Spinal cord (tissue), 10 donors: ENCODE measurements around the gene DPYSL5. TPM values are rescaled to one million over a fixed set of nuclear protein-coding genes. Genes with fewer than 3 reads are reported as not detected.

Source experiments
- DNase-seq, 6 donors: peaks; one replicate each; pipeline versions ENCODE4 v3.0.0 to v3.0.0-alpha.2; 2013 to 2015; ENCODE audit warnings: low spot score in 6 of 6, low read depth in 4 of 6
- H3K27ac ChIP-seq: one replicate; pipeline ENCODE4 v1.5.1; 2013; ENCODE audit warnings: low read depth, low read length, control low read depth
- H3K27me3 ChIP-seq: one replicate; pipeline ENCODE4 v1.6.1; 2013; ENCODE audit warnings: low read length; ENCODE audit not compliant: control insufficient read depth, insufficient read depth
- H3K36me3 ChIP-seq: one replicate; pipeline ENCODE4 v1.6.1; 2013; ENCODE audit warnings: low read length; ENCODE audit not compliant: control insufficient read depth, insufficient read depth
- H3K4me1 ChIP-seq: one replicate; pipeline ENCODE4 v1.6.1; 2013; ENCODE audit warnings: low read length; ENCODE audit not compliant: control insufficient read depth, insufficient read depth
- H3K4me3 ChIP-seq: one replicate; pipeline ENCODE4 v1.5.1; 2013; ENCODE audit warnings: low read depth, low read length, control low read depth
- H3K9me3 ChIP-seq: one replicate; pipeline ENCODE4 v1.6.1; 2013; ENCODE audit warnings: low read length; ENCODE audit not compliant: control insufficient read depth, insufficient read depth
- WGBS: methylation state at CpG from one replicate; pipeline ENCODE4 v1.1.5; 2013; ENCODE audit warnings: missing lambda C conversion rate; ENCODE audit not compliant: insufficient coverage; 5-methylcytosine and 5-hydroxymethylcytosine counted together
- polyA plus RNA-seq, 2 donors: library from polyadenylated mRNA; unstranded; fragments of 120-200 nt; gene quantifications; one replicate each; pipeline ENCODE4 v1.2.1, GENCODE V29; 2013; ENCODE audit not compliant: insufficient read length in 2 of 2
- total RNA-seq, 2 donors: library from RNA; depleted of rRNA in 1 of 2; stranded (reverse); fragments of 120-200 nt in 1 of 2; fragments of >200 nt in 1 of 2; gene quantifications; one replicate each; pipeline versions ENCODE4 v1.2.3 to v1.2.4, GENCODE V29; 2013 to 2014
- donor health status: healthy.

The DPYSL5 gene
- total and polyA plus RNA-seq, 4 donors = 30.6 to 226 (median 141) TPM

DNA sequence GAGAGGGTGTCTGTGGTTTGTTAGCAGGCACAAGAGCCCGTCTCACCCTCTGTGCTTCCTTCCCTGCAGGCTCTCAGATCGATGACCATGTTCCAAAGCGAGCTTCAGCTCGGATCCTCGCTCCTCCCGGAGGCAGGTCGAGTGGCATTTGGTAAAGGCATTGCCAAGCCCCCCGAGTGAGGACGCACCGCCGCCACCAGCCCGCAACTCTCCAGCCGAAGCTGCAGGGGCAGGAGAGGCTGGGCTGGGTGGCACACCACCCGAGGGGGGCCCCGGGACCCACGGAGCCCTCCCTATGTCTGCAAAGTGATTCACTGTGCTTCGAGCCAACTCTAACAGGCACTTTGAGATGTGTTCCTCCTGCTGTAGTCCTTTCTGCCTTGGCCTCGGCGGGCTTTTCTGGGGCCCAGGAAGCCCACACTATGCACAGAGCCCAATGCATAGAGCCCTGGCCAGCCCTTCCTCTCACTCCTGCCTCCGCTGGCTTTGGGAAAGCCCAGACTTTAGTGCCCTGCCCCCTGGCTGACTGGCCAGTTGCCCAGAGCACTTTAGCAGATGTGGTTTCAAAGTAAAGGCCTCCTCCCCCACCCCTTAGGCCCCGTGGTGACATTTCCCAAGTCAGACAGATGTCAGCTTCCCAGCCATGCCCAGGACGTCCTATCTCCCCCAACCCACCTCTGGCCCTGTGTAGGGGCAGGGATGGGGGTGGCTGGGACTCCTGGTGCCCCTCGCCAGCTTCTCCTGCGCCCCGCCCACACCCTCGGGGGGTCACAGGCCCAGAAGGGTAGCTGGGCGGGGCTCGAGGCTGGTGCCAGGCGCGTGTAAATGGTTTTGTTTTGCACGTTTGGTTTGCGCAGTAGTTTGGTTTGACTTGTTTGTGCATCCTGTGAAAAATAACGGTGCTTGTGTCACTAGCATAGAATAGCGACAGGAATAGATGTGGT lies 99.2 kb downstream of the DPYSL5 start:
- Histone ChIP-seq H3K27ac (no peak overlapping the region), H3K9me3 (no peaks in the 10 kb centered on the region), H3K27me3 (no peaks in the 10 kb centered on the region), H3K4me1 (peaks cover 24% of the 10 kb centered on the region), H3K36me3 (peaks cover 77% of the 10 kb centered on the region), H3K4me3 (no peak overlapping the region)
- peak in 2 of 6 donors; percentile 35 to 39 for DNase-seq
- WGBS = 74% methylated on average over 32 of the region's 34 CpGs

DNA sequence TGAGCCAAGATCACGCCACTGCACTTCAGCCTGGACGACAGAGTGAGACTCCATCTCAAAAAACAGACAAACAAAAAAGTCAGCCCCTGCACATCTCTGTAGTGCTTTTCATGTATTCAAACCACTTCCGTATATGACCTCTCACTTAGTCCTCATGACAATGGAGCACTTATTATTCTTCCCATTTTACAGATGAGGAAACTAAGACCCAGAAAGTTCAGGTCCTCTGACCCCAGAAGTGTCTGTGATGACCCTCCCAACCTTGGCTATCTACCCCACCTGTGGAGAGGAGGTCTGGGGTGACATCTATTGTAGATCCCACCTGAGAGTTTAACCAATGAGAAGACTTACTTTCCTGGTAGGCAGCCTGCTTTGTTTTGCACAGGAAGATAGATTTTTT lies 100.9 kb downstream of the DPYSL5 start:
- WGBS = 100% methylated on average over 3 of the region's 3 CpGs
- H3K4me3 ChIP-seq = no peak overlapping the region
- peaks cover 61% of the 10 kb centered on the region for H3K36me3 ChIP-seq

DNA sequence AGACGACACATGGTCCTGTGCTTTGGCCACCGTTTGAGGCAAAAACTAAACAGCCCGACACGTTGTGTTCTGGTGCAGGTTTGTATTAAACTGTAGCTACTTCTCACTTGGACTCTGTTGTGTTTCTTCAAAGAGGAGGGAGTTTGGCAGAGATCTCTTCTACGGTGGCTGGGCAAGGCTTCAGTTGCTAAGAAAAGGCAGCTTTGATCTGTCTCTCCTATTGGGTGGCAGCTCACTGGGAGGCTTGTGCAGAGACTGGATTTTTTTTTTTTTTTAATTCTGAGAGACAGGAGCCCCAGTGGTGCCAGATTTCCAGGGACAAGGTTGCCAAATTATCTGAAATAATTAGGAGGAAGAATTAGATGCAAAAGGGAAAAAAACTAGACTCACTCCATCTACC lies 102.3 kb downstream of the DPYSL5 start:
- Histone ChIP-seq H3K4me3 (no peak overlapping the region), H3K36me3 (peaks cover 47% of the 10 kb centered on the region), H3K4me1 (peaks cover 16% of the 10 kb centered on the region), H3K27me3 (no peaks in the 10 kb centered on the region), H3K9me3 (no peaks in the 10 kb centered on the region), H3K27ac (no peak overlapping the region)
- WGBS = 56% methylated on average over 3 of the region's 5 CpGs
- peak in 1 of 6 donors; percentile 73 for DNase-seq

More for the DNA sequence above, 100.9 kb downstream of the DPYSL5 start:
- no peak for DNase-seq
- no peak overlapping the region for H3K27ac ChIP-seq
- H3K4me1 ChIP-seq = peaks cover 16% of the 10 kb centered on the region
- H3K9me3 ChIP-seq = no peaks in the 10 kb centered on the region
- no peaks in the 10 kb centered on the region for H3K27me3 ChIP-seq

GRCh38 chr2:26951236-26951635 lies 103.3 kb downstream of the DPYSL5 start:
- DNase-seq = no peak
- Histone ChIP-seq H3K27ac (no peak overlapping the region), H3K36me3 (peaks cover 37% of the 10 kb centered on the region), H3K4me3 (no peak overlapping the region), H3K4me1 (peaks cover 16% of the 10 kb centered on the region), H3K27me3 (no peaks in the 10 kb centered on the region), H3K9me3 (no peaks in the 10 kb centered on the region)
- 60% methylated on average over 1 of the region's 3 CpGs for WGBS

DNA sequence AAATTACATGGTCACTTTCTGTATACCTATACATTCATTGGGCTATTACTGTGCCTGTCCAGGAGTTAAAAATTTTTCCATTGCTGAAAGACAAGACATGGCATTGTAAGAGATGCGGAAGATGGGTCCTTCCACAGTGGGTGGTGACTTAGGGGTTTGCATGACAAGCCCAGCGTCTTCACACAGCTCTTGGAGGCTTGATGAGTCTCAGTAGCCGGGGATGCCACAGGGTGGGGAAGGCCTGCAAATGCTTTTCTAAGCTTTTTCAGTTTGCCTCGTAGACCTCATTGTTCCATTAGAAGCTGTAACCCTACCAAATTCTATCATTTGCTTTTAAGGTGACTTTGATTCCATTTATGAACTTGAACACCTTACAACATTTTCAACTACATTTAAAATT lies 104.4 kb downstream of the DPYSL5 start:
- H3K36me3 ChIP-seq = peaks cover 26% of the 10 kb centered on the region
- no peaks in the 10 kb centered on the region for H3K9me3 ChIP-seq
- peaks cover 7% of the 10 kb centered on the region for H3K4me1 ChIP-seq
- no peak overlapping the region for H3K27ac ChIP-seq
- peak in 1 of 6 donors; percentile 24 for DNase-seq
- WGBS = 45% methylated on average over 4 of the region's 4 CpGs
- no peak overlapping the region for H3K4me3 ChIP-seq
- H3K27me3 ChIP-seq = peaks cover under 1% of the 10 kb centered on the region

GRCh38 chr2:26954135-26954534 lies 106.2 kb downstream of the DPYSL5 start:
- no CpG with 5 or more reads among the region's 4 CpGs for WGBS
- H3K4me3 ChIP-seq = no peak overlapping the region
- peaks cover 4% of the 10 kb centered on the region for H3K27me3 ChIP-seq
- H3K36me3 ChIP-seq = peaks cover 11% of the 10 kb centered on the region
- H3K4me1 ChIP-seq = no peaks in the 10 kb centered on the region
- no peaks in the 10 kb centered on the region for H3K9me3 ChIP-seq
- H3K27ac ChIP-seq = no peak overlapping the region
- DNase-seq = no peak

DNA sequence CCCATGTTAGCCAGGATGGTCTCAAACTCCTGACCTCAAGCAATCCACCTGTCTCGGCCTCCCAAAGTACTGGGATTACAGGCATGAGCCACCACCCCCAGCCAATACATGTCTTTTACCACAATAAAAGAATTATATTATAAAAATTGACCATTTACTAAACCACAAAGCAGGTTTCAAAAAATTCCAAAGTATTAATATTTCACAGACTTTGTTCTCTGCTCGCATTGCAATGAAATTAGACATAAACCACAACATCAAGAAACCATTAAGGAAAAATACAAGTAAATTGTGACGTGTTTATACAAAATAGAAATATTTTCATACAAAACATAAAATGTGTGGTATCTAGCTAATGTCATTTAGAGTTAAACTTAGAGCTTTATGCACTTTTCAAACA lies 109.1 kb downstream of the DPYSL5 start:
- Histone ChIP-seq H3K4me3 (no peak overlapping the region), H3K27ac (no peak overlapping the region), H3K27me3 (peaks cover 4% of the 10 kb centered on the region), H3K9me3 (no peaks in the 10 kb centered on the region), H3K4me1 (peaks cover 6% of the 10 kb centered on the region), H3K36me3 (no peaks in the 10 kb centered on the region)
- no peak for DNase-seq
- WGBS = no CpG with 5 or more reads among the region's 3 CpGs

- H3K4me1 ChIP-seq = peaks cover 6% of the 10 kb centered on the region
- no peaks in the 10 kb centered on the region for H3K36me3 ChIP-seq
- DNase-seq = peak in 1 of 6 donors; percentile 41
- no peak overlapping the region for H3K4me3 ChIP-seq
- no peaks in the 10 kb centered on the region for H3K9me3 ChIP-seq
- WGBS = no CpG with 5 or more reads among the region's 3 CpGs
- H3K27me3 ChIP-seq = peaks cover 4% of the 10 kb centered on the region
- no peak overlapping the region for H3K27ac ChIP-seq
Observed at GRCh38 chr2:26957534-26957933, 109.6 kb downstream of the DPYSL5 start.

DNA sequence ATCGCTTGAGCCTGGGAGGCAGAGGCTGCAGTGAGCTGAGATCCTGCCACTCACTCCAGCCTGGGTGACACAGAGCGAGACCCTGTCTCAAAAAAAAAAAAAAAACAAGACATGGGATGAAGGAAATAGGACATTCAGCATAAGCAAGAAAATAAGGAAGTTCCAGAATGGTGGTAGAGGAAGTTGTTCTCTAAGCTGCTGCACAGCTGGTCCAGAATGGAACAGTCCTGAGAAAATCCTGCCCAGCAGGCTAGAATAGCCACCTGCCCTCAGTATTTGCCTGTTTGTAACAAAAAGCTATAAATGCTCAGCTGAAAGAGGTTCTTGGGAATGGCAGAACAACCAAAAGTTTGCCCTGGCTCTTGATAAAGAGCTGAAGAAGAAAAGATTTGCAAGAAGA lies 111.4 kb downstream of the DPYSL5 start:
- Histone ChIP-seq H3K27me3 (peaks cover 4% of the 10 kb centered on the region), H3K4me1 (peaks cover 6% of the 10 kb centered on the region), H3K27ac (no peak overlapping the region), H3K36me3 (no peaks in the 10 kb centered on the region), H3K9me3 (no peaks in the 10 kb centered on the region), H3K4me3 (no peak overlapping the region)
- no peak for DNase-seq
- 83% methylated on average over 1 of the region's 2 CpGs for WGBS
